Jurkat, Clone E6-1 (cell line): Measurements from ENCODE around the gene TPRX2.
A peak's percentile ranks its signal among the peaks of the same experiment; 100 is the strongest.
"Not testable (repeated sequence)": the region's sequence is repeated elsewhere in the genome, so short reads cannot be mapped to it uniquely, and the experiment has no call there.

Experiments
- DNase-seq: peaks from one replicate; pipeline ENCODE4 v3.0.0-alpha.2; 2011; ENCODE audit warnings: low read depth, low spot score
- H3K4me3 ChIP-seq: 2 replicates; pipeline ENCODE4 v1.5.1; 2011; ENCODE audit warnings: mild to moderate bottlenecking, low read length, control low read depth, moderate library complexity

The TPRX2 gene

DNA sequence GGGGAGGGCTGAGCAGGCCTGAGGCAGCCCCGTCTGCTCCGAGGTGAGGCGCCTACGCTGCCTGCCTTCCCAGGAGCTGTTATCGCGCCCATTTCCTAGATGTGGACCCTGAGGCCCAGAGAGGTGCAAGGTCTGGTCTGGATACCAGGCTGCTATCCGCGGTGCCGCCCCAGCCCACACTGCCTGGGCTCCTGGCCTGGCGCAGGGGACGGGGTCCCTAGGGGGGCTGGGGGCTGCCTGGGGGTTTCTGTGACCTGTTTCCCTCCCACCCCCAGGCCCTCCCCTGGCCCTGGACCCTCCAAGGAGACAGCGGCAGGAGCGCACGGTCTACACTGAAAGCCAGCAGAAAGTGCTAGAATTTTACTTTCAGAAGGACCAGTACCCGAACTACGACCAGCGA is 803 bp downstream of the TPRX2 start:
- DNase-seq, H3K4me3 ChIP-seq: not testable (repeated sequence)

DNA sequence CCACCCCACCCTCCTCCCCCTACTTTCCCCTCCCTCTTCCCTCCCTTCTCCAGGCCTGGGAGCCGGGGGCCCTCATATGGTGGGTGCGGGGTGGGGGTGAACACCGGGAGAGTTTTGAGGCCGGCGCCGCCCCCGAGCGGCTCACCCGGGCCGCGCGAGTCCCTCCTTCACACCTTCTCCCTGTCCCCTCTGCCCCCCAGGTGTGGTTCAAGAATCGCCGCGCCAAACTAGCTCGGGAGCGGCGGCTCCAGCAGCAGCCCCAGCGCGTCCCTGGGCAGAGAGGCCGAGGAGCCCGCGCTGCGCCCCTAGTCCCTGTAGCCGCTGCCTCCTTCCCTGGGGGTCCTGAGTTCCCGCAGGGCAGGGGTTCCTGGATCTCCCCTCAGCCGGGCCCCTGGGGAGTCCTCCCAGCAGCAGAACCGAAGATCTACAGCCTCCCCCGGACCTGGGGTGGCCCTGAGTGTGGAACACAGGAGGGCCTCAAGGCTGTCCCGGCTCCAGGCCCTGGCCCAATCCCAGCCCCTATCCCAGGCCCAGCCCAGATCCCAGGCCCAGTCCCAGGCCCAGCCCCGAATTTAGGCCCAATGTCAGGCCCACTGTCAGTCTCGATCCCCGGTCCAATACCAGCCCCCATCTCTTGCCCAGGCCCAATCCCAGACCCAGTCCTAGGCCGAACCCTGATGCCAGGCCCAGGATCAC is 1.7 kb downstream of the TPRX2 start:
- no peak overlapping the region for H3K4me3 ChIP-seq
- no peak for DNase-seq

- no peak for DNase-seq
- no peak overlapping the region for H3K4me3 ChIP-seq
Observed at GRCh38 chr19:47861630-47862029, 2.6 kb downstream of the TPRX2 start.

DNA sequence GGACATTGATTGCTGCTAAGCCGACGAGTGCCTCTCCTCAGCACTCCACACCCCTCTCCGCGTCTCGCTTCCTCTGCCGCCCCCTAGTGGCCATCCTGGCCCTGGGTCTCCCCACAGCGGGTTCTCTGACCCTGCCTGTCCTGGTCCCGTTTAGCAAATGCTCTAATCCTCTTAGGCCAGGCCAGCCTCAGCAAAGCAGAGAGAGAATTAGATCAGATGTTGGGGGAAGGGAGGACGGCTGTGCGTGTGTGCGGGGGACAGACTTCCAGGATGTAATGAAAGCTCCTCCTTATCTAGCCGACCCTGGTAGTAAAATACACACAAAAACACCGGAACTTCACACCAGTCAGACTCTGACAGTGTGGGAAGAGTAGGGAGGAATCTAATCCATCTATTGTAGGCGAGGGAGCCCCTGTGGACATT is 4.5 kb downstream of the TPRX2 start:
- H3K4me3 ChIP-seq, result no peak overlapping the region
- peak; percentile 31 for DNase-seq

GRCh38 chr19:47865166-47865565 is 6.1 kb downstream of the TPRX2 start:
- DNase-seq, result no peak
- no peak overlapping the region for H3K4me3 ChIP-seq

DNA sequence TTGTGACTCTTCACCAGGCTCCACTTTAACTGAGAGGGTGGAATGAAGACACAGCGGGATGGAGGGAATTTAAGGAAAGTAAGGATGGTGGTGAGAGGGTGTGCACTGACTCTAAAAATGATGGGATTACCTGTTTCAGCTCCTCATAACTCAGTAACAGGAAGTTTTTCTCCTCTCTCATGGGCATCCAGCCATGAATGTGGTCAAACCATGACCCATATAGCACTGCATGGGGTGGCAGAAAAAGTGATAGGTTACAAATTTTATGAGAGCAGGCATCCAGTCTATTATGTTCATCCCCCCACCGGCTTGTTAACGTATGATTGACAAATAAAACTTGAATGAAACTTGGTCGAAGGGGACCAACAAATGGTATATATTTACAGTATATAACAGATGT is 19.9 kb downstream of the TPRX2 start:
- no peak overlapping the region for H3K4me3 ChIP-seq

GRCh38 chr19:47879385-47879784 is 20.4 kb downstream of the TPRX2 start:
- DNase-seq, H3K4me3 ChIP-seq: not testable (repeated sequence)

More for the DNA sequence above, 19.9 kb downstream of the TPRX2 start:
- DNase-seq, result no peak

GRCh38 chr19:47881757-47882156 is 22.7 kb downstream of the TPRX2 start:
- DNase-seq, result no peak
- no peak overlapping the region for H3K4me3 ChIP-seq

DNA sequence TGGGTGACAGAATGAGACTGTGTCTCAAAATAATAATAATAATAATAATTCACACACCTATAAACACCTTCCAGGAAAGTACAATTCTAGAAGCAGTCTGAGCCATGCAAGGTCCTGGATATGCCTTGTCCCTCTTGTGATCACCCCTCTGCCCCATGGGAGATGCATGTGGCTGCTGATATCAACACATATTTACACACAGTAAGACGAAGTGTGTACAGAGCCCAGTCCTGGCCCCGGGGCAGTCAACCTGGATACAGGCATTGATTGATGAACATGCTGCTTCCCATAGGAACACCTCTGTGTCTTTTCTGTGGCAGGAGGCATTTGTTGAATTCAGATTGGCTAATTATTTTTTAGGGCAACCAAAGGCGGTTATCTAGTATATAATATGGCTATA is 23.9 kb downstream of the TPRX2 start:
- no peak for DNase-seq
- H3K4me3 ChIP-seq, result no peak overlapping the region

GRCh38 chr19:47885067-47885463 is 26.0 kb downstream of the TPRX2 start:
- no peak overlapping the region for H3K4me3 ChIP-seq
- no peak for DNase-seq

DNA sequence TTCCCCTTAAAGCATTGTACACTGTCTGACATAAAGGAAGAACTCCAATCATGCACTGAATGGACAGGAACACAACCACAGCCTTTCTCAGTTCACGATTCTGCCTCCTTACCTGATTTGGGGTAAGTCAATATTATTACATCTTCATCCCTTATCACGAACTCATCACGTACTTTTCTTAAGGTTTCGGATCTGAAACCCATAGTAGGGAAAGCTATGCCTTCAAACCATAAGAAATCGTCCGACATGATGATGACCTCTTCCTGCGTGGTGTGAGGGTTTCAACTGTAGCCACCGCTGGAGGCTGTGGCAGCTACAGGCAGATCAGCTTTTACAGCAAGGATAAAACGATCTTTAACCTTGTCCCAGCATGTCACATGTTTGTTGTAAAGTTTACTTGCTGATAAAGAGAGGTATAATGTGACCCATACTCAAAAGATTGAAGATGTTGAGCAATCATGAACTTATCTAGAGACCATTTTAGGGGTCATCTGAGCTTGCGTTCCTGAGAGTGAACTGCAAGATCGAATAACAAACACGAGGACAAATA is 27.1 kb downstream of the TPRX2 start, which contains the start of gene SULT2A1:
TSS of gene SULT2A1 (minus strand) at position 306 of the 550 bp plus-strand sequence. CDS start at position 248, 58 bp downstream.
- no peak within 1 kb of the TSS for H3K4me3 ChIP-seq
- no peak for DNase-seq

DNA sequence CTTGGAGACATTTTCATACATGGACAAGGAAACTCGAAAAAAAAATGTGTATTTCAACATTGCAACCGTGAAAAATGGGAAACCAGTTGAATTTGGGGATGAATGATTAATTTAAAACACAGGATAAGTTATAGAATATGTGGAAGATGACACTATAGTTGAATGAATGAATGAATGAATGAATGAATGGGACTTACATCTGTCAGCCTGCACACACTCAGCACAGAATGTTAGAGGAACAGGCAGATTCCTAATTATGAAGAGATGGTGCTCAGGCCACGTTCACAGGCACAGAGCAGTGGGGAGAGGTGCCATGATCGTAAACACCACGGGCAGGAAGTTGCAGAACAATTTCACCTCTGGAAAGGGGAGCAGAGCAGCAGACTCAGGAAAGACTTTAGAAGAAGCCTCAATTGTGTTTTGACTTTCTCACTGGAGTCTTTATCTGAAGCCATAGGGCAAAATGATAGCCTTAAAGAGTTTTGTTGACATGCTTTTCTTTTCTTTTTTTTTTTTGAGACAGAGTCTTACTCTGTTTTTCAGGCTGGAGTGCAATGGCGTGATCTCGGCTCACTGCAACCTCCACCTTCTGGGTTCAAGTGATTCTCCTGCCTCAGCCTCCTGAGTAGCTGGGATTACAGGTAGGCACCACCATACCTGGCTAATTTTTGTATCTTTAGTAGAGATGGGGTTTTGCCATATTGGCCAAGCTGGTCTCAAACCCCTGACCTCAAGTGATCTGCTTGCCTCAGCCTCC is 32.0 kb downstream of the TPRX2 start:
- no peak overlapping the region for H3K4me3 ChIP-seq

DNA sequence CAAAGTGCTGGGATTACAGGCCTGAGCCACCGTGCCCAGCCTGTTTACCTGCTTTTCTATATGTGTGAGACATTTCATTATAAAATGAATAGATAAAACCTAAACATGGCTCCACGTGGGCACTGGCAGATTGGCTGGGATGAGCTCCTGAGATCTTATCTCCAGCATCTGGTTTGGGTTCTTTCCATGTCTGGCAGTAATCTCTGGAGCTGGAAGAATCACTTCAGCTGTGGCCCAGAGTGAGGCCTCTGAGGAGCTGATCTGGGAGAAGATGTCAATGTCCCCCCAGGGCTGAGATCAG is 32.5 kb downstream of the TPRX2 start:
- no peak overlapping the region for H3K4me3 ChIP-seq
- no peak for DNase-seq

More for the DNA sequence above, 32.0 kb downstream of the TPRX2 start:
- DNase-seq, result no peak

DNA sequence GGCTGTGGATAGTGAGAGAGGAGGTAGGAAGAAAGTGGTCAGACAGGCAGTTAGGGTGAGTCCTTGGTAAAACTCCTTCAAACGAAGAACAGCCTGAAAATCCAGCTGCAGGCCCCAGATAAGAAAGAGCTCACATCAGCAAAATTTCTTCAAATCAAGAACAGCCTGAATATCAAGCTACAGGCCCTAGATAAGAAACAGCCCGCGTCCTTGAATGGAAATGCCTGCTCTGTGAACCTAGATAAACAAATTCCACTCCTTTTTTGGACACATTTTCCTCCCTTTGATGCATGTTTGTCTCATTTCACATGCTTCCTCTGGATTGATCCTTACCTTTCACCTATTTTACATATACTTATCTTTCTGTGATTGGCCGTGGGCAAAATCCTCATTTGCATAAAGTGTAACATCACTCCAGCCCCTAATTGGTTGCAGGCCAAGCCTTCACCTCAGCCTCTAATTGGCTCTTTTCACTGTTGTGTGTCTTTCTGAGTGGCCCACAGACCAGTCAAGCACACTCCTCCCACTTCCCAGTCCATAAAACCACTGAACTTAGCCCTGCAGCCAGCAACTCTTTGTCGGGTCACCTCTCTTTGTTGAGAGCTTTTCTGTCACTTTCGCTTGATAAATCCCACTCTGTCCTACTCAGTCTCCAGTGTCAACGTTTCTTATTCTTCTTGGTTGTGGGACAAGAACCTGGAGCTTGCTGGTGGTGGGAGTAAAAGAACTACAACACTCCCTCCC is 33.1 kb downstream of the TPRX2 start:
- no peak overlapping the region for H3K4me3 ChIP-seq
- DNase-seq, result no peak

GRCh38 chr19:47895165-47895782 is 36.2 kb downstream of the TPRX2 start:
- no peak overlapping the region for H3K4me3 ChIP-seq
- DNase-seq, result no peak

GRCh38 chr19:47896019-47896418 is 37.0 kb downstream of the TPRX2 start:
- no peak overlapping the region for H3K4me3 ChIP-seq
- DNase-seq, result no peak

- no peak for DNase-seq
- no peak overlapping the region for H3K4me3 ChIP-seq
Observed at GRCh38 chr19:47896773-47897172, 37.7 kb downstream of the TPRX2 start.

DNA sequence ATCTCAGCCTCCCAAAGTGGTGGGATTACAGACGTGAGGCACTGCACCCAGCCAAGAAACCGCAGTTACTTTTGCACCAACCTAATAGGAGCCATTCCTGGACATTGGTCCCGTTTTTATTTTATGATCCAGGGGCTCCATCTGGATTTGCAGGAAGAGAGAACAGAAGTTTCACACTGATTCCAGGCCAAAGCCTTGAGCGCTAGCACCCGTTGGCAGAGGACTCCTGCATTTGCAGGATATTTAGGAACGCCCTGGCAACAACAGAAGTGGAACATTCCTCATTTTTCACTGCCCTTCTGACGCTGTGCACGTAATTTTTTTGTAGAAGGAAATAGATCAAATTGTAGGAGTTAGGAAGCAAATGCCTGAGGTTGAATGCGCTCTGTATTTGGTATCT is 38.8 kb downstream of the TPRX2 start:
- DNase-seq, result no peak
- no peak overlapping the region for H3K4me3 ChIP-seq

DNA sequence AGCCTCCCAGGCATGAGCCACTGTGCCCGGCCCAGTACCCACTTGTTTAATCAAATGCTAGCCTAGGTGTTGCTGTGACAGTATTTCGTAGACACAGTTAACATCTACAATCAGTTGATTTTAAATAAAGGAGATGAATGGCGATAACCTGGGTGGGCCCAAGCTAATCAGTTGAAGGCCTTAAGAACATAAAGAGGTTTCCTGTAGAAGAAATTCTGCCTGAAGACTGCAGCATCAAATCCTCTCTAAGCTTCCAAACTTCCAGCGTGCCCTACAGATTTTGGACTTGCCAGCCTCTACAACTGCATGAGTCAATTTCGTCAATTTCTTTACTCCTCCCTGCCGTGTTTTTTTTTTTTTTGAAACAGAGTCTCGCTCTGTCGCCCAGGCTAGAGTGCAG is 40.3 kb downstream of the TPRX2 start:
- no peak overlapping the region for H3K4me3 ChIP-seq
- DNase-seq, result no peak
